Endodermal cell (in vitro differentiated cells): ENCODE data around the gene ZFP92. TPM values are rescaled to one million over a fixed set of nuclear protein-coding genes. Genes with fewer than 3 reads are reported as not detected.

ENCODE experiments used
- DNase-seq: peaks from one replicate; pipeline ENCODE4 v3.0.0-alpha.2; 2017
- H3K27ac ChIP-seq: 2 replicates; pipeline ENCODE4 v1.5.1; 2013; ENCODE audit warnings: mild to moderate bottlenecking, low read depth, low read length, moderate library complexity
- H3K27me3 ChIP-seq: 2 replicates; pipeline ENCODE4 v1.6.1; 2013; ENCODE audit warnings: mild to moderate bottlenecking, low read length, moderate library complexity; ENCODE audit not compliant: insufficient read depth, control insufficient read depth, poor library complexity, severe bottlenecking
- H3K36me3 ChIP-seq: 2 replicates; pipeline ENCODE4 v1.7.0; 2013; ENCODE audit warnings: mild to moderate bottlenecking, low read length, moderate library complexity; ENCODE audit not compliant: control insufficient read depth, insufficient read depth
- H3K4me1 ChIP-seq: one replicate; pipeline ENCODE4 v1.7.0; 2013; ENCODE audit warnings: low read length; ENCODE audit not compliant: control insufficient read depth, insufficient read depth
- H3K4me3 ChIP-seq: 2 replicates; pipeline ENCODE4 v1.5.1; 2013; ENCODE audit warnings: mild to moderate bottlenecking, low read length, moderate library complexity
- H3K9ac ChIP-seq: 2 replicates; pipeline ENCODE4 v1.6.1; 2013; ENCODE audit warnings: mild to moderate bottlenecking, low read length, moderate library complexity; ENCODE audit not compliant: poor library complexity, severe bottlenecking; ENCODE audit errors: extremely low read depth
- H3K9me3 ChIP-seq: 2 replicates; pipeline ENCODE4 v1.6.1; 2013; ENCODE audit warnings: mild to moderate bottlenecking, low read length, moderate library complexity; ENCODE audit not compliant: control insufficient read depth
- H3K27ac Mint-ChIP-seq: 2 replicates; pipeline ENCODE4 v1.8.0; 2020; ENCODE audit warnings: mixed read lengths
- H3K27me3 Mint-ChIP-seq: 2 replicates; pipeline ENCODE4 v1.8.0; 2021; ENCODE audit warnings: mild to moderate bottlenecking, mixed read lengths; ENCODE audit not compliant: insufficient read depth
- H3K36me3 Mint-ChIP-seq: 2 replicates; pipeline ENCODE4 v1.8.0; 2020; ENCODE audit warnings: low read depth, mixed read lengths
- H3K4me1 Mint-ChIP-seq: 2 replicates; pipeline ENCODE4 v1.8.0; 2020; ENCODE audit warnings: mixed read lengths
- H3K4me3 Mint-ChIP-seq: 2 replicates; pipeline ENCODE4 v1.8.0; 2020; ENCODE audit warnings: mild to moderate bottlenecking, moderate library complexity, mixed read lengths
- H3K9me3 Mint-ChIP-seq: 2 replicates; pipeline ENCODE4 v1.8.0; 2020; ENCODE audit warnings: mild to moderate bottlenecking, mixed read lengths
- WGBS, 2 experiments: methylation state at CpG; one replicate each; pipeline versions ENCODE4 v1.1.5 to v1.1.7; 2013; ENCODE audit warnings: missing lambda C conversion rate in 2 of 2, mixed read lengths in 1 of 2; ENCODE audit not compliant: insufficient coverage in 1 of 2, insufficient read length in 1 of 2; 5-methylcytosine and 5-hydroxymethylcytosine counted together
- total RNA-seq, 2 donors: library from RNA; stranded (reverse); fragmentation: NEBNext Ultra II Directional in 1 of 2; extraction: Animal tissue kit (Norgen Biotek cat#: 25700) in 1 of 2; gene quantifications; 2 replicates in 1 of 2; 3 replicates in 1 of 2; pipeline ENCODE4 v1.2.1, GENCODE V29; 2021
- TF ChIP-seq, protein P1 (sequence below): fragments of 200-600 bp; sonication (generic); conservative IDR thresholded peaks from 2 replicates; pipeline ENCODE4 v1.5.0; 2021; ENCODE audit warnings: antibody characterized with exemption, mild to moderate bottlenecking

Gene ZFP92
- total RNA-seq, 2 donors from 2014 or later, result 0.29 to 0.31 TPM

DNA sequence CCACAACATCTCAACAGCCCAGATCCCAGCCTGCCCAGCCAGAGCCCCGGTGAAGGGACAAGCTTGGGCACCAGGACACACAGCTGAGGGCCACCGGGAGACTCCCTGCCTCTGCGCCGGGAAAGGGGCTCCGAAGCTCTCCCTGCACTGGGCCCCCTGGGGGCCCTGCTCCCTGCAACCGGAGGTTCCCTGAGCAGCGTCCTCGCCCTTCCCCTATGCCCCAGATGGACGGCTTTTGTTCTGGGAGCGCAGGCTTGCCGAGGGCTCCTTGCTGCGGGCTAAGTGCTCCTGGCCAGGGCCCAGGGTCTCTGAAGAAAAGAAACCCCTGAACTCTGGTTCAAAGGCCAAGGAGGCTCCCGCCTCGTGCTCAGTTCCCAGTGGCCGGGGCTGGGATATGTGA, 899 bp upstream of the ZFP92 start:
- no peaks in the 10 kb centered on the region for H3K36me3 Mint-ChIP-seq
- Histone ChIP-seq H3K27me3 (peaks cover 22% of the 10 kb centered on the region), H3K9me3 (no peaks in the 10 kb centered on the region), H3K9ac (no peak overlapping the region), H3K36me3 (no peaks in the 10 kb centered on the region), H3K4me1 (no peaks in the 10 kb centered on the region), H3K4me3 (no peak overlapping the region), H3K27ac (no peak overlapping the region)
- DNase-seq, result no peak
- H3K27me3 Mint-ChIP-seq, result peaks cover 31% of the 10 kb centered on the region
- H3K9me3 Mint-ChIP-seq, result peaks cover 65% of the 10 kb centered on the region
- no peak overlapping the region for H3K27ac Mint-ChIP-seq
- 90% methylated on average over 13 of the region's 15 CpGs; no CpG with 5 or more reads in 1 of the 2 experiments for WGBS, 2 experiments
- peak overlapping the region; percentile 52 for H3K4me3 Mint-ChIP-seq
- TF ChIP-seq, protein P1, sequence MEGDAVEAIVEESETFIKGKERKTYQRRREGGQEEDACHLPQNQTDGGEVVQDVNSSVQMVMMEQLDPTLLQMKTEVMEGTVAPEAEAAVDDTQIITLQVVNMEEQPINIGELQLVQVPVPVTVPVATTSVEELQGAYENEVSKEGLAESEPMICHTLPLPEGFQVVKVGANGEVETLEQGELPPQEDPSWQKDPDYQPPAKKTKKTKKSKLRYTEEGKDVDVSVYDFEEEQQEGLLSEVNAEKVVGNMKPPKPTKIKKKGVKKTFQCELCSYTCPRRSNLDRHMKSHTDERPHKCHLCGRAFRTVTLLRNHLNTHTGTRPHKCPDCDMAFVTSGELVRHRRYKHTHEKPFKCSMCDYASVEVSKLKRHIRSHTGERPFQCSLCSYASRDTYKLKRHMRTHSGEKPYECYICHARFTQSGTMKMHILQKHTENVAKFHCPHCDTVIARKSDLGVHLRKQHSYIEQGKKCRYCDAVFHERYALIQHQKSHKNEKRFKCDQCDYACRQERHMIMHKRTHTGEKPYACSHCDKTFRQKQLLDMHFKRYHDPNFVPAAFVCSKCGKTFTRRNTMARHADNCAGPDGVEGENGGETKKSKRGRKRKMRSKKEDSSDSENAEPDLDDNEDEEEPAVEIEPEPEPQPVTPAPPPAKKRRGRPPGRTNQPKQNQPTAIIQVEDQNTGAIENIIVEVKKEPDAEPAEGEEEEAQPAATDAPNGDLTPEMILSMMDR, result no peak
- H3K4me1 Mint-ChIP-seq, result no peaks in the 10 kb centered on the region

DNA sequence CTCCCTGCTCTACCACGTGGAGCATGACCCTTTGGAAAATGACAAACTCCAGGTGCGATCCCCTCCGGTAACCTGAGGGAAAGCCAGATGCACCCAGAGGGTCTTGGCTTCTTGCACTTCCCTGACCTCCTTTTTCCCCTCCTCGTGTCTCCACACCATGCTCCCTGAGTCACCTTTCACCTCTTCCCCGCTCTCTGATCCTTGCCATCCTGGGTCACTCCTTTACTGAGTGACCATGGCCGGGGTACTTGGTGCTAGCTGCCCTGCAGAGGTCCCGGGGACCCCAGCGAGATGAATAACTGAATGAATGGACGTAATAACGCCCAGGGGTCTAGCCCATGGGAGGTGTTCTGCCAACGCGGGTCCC, 401 bp upstream of the ZFP92 start:
- Histone ChIP-seq H3K9ac (no peak overlapping the region), H3K4me3 (no peak overlapping the region), H3K27me3 (peaks cover 22% of the 10 kb centered on the region), H3K27ac (no peak overlapping the region), H3K36me3 (no peaks in the 10 kb centered on the region), H3K9me3 (no peaks in the 10 kb centered on the region), H3K4me1 (no peaks in the 10 kb centered on the region)
- TF ChIP-seq, protein P1, result no peak
- no peak for DNase-seq
- peaks cover 65% of the 10 kb centered on the region for H3K9me3 Mint-ChIP-seq
- no peaks in the 10 kb centered on the region for H3K36me3 Mint-ChIP-seq
- peak overlapping the region; percentile 52 for H3K4me3 Mint-ChIP-seq
- no peaks in the 10 kb centered on the region for H3K4me1 Mint-ChIP-seq
- no peak overlapping the region for H3K27ac Mint-ChIP-seq
- 53 to 70% methylated on average over 3 to 12 of the region's 12 CpGs for WGBS, 2 experiments
- H3K27me3 Mint-ChIP-seq, result peaks cover 29% of the 10 kb centered on the region

DNA sequence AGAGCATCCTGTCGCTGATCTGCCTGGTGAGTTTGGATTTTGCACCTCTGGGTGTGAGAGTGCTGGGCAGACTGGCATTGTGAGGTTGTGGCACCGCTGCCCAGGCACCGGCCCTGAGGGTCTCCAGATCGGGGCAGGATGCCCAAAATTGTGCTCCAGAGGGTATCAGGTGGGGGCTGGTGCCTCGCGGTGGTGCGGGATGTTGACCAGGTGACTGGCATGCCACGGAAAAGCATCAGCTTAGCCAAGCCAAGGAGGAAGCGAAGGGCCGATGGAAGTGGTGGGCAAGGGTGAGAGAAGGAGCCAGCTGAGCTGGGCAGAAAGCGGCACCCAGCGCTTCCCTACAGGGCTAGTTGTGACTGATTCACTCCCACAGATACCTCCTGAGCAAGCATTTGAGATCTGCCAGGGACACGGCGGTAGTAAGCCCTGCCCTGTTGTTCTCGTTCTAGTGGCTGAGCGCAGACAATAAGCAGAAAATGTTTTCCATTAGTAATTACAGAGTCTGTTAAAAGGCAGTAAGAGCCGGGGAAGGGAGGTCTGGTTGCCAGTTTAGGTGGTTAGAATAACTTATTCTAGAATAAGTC, 809 bp downstream of the ZFP92 start:
- no peaks in the 10 kb centered on the region for H3K36me3 ChIP-seq
- no peak overlapping the region for H3K27ac Mint-ChIP-seq
- no peak overlapping the region for H3K9ac ChIP-seq
- H3K36me3 Mint-ChIP-seq, result no peaks in the 10 kb centered on the region
- WGBS, 2 experiments, result 80 to 83% methylated on average over 1 to 17 of the region's 17 CpGs
- peaks cover 22% of the 10 kb centered on the region for H3K27me3 Mint-ChIP-seq
- no peak overlapping the region for H3K27ac ChIP-seq
- no peak for DNase-seq
- peaks cover 22% of the 10 kb centered on the region for H3K27me3 ChIP-seq
- H3K9me3 Mint-ChIP-seq, result peaks cover 66% of the 10 kb centered on the region
- no peak overlapping the region for H3K4me3 ChIP-seq
- H3K4me1 Mint-ChIP-seq, result no peaks in the 10 kb centered on the region
- TF ChIP-seq, protein P1, result no peak
- peak overlapping the region; percentile 52 for H3K4me3 Mint-ChIP-seq
- no peaks in the 10 kb centered on the region for H3K9me3 ChIP-seq
- H3K4me1 ChIP-seq, result no peaks in the 10 kb centered on the region
